Neural progenitor cell (in vitro differentiated cells): ENCODE results near the gene ATP6V0A4. TPM values are rescaled to one million over a fixed set of nuclear protein-coding genes. Genes with fewer than 3 reads are reported as not detected.
"Not testable (repeated sequence)": the region's sequence is repeated elsewhere in the genome, so short reads cannot be mapped to it uniquely, and the experiment has no call there.

Experiments
- DNase-seq: peaks from one replicate; pipeline ENCODE4 v3.0.0-alpha.2; 2016; ENCODE audit warnings: low spot score
- H2AFZ ChIP-seq: fragments of 200-600 bp; sonication (generic); replicated peaks from 2 replicates; pipeline ENCODE4 v1.6.1; 2016; ENCODE audit warnings: antibody characterized with exemption
- H3F3A ChIP-seq: fragments of 200-600 bp; sonication (generic); 2 replicates; pipeline ENCODE4 v1.6.1; 2016; ENCODE audit warnings: antibody characterized with exemption, low read depth
- H3K27ac ChIP-seq: fragments of 200-600 bp; sonication (generic); 2 replicates; pipeline ENCODE4 v1.5.1; 2016; ENCODE audit warnings: mild to moderate bottlenecking
- H3K27me3 ChIP-seq: fragments of 200-600 bp; sonication (generic); 2 replicates; pipeline ENCODE4 v1.6.1; 2016; ENCODE audit warnings: mild to moderate bottlenecking, moderate library complexity
- H3K36me3 ChIP-seq: fragments of 200-600 bp; sonication (generic); 2 replicates; pipeline ENCODE4 v1.5.1; 2016
- H3K4me1 ChIP-seq: fragments of 200-600 bp; sonication (generic); 2 replicates; pipeline ENCODE4 v1.6.1; 2016; ENCODE audit warnings: mixed run types
- H3K4me2 ChIP-seq: fragments of 200-600 bp; sonication (generic); 2 replicates; pipeline ENCODE4 v1.6.1; 2016
- H3K4me3 ChIP-seq: fragments of 200-600 bp; sonication (generic); 2 replicates; pipeline ENCODE4 v1.5.1; 2016
- H3K79me2 ChIP-seq: fragments of 200-600 bp; sonication (generic); 2 replicates; pipeline ENCODE4 v1.6.1; 2016; ENCODE audit warnings: low read depth
- H3K9ac ChIP-seq: fragments of 200-600 bp; sonication (generic); 2 replicates; pipeline ENCODE4 v1.6.1; 2016
- H3K9me3 ChIP-seq: fragments of 200-600 bp; sonication (generic); 2 replicates; pipeline ENCODE4 v1.5.1; 2016; ENCODE audit warnings: low read depth
- H4K20me1 ChIP-seq: fragments of 200-600 bp; sonication (generic); 2 replicates; pipeline ENCODE4 v1.6.1; 2016; ENCODE audit warnings: low read depth
- H3K27ac Mint-ChIP-seq: 3 replicates; pipeline ENCODE4 v1.8.0; 2021; ENCODE audit warnings: mixed read lengths
- H3K27me3 Mint-ChIP-seq: 2 replicates; pipeline ENCODE4 v1.8.0; 2022; ENCODE audit warnings: low read depth, mild to moderate bottlenecking, inconsistent platforms, moderate library complexity, mixed read lengths; ENCODE audit not compliant: insufficient read depth
- H3K36me3 Mint-ChIP-seq: 3 replicates; pipeline ENCODE4 v1.8.0; 2021; ENCODE audit warnings: mixed read lengths
- H3K4me1 Mint-ChIP-seq: 3 replicates; pipeline ENCODE4 v1.8.0; 2021; ENCODE audit warnings: mixed read lengths
- H3K4me3 Mint-ChIP-seq: 3 replicates; pipeline ENCODE4 v1.8.0; 2021; ENCODE audit warnings: mild to moderate bottlenecking, moderate library complexity, mixed read lengths
- H3K9me3 Mint-ChIP-seq: 3 replicates; pipeline ENCODE4 v1.8.0; 2020; ENCODE audit warnings: mixed read lengths
- CTCF ChIP-seq: fragments of 200-600 bp; sonication (generic); IDR thresholded peaks from 2 replicates; pipeline ENCODE4 v1.5.1; 2017; ENCODE audit warnings: antibody characterized with exemption, mild to moderate bottlenecking
- EZH2 ChIP-seq: fragments of 200-600 bp; sonication (generic); IDR thresholded peaks from 2 replicates; pipeline ENCODE4 v1.6.1; 2017; ENCODE audit warnings: antibody characterized with exemption, mild to moderate bottlenecking, moderate library complexity
- EZH2phosphoT487 ChIP-seq: fragments of 200-600 bp; sonication (generic); IDR thresholded peaks from 2 replicates; pipeline ENCODE4 v1.6.1; 2017; ENCODE audit warnings: antibody characterized with exemption
- total RNA-seq: library from RNA; depleted of rRNA; stranded (reverse); fragments of >200 nt; gene quantifications from 2 replicates; pipeline ENCODE4 v1.2.3, GENCODE V29; 2015; ENCODE audit warnings: low replicate concordance

ATP6V0A4 gene
- total RNA-seq, 1 donor from 2014 or later: 0.36 TPM

GRCh38 chr7:138814816-138815332, 16.9 kb upstream of the ATP6V0A4 start:
- H2AFZ ChIP-seq: no peak overlapping the region
- H3K27me3 ChIP-seq: no peaks in the 10 kb centered on the region
- H3K4me3 Mint-ChIP-seq: no peak overlapping the region
- H3K36me3 Mint-ChIP-seq: no peaks in the 10 kb centered on the region
- no peaks in the 10 kb centered on the region for H3K4me1 ChIP-seq
- H3K4me1 Mint-ChIP-seq: no peaks in the 10 kb centered on the region
- no peaks in the 10 kb centered on the region for H3K9me3 Mint-ChIP-seq
- H3K36me3 ChIP-seq: no peaks in the 10 kb centered on the region
- no peaks in the 10 kb centered on the region for H3K79me2 ChIP-seq
- TF ChIP-seq CTCF (no peak), EZH2 (no peak), EZH2phosphoT487 (no peak)
- DNase-seq: no peak
- H3K27me3 Mint-ChIP-seq: no peaks in the 10 kb centered on the region
- H3K27ac ChIP-seq: no peak overlapping the region
- H3K4me2 ChIP-seq: no peak overlapping the region
- no peak overlapping the region for H3K9ac ChIP-seq
- no peak overlapping the region for H3K27ac Mint-ChIP-seq
- H3K9me3 ChIP-seq: no peaks in the 10 kb centered on the region
- H4K20me1 ChIP-seq: no peaks in the 10 kb centered on the region
- H3K4me3 ChIP-seq: no peak overlapping the region
- no peaks in the 10 kb centered on the region for H3F3A ChIP-seq

- no peak for TF ChIP-seq CTCF
- no peak for TF ChIP-seq EZH2
- no peak for TF ChIP-seq EZH2phosphoT487
- no peaks in the 10 kb centered on the region for H3K9me3 ChIP-seq
- peaks cover 2% of the 10 kb centered on the region for H3K27me3 Mint-ChIP-seq
- no peak overlapping the region for H3K9ac ChIP-seq
- no peaks in the 10 kb centered on the region for H3K4me1 ChIP-seq
- no peak overlapping the region for H3K4me3 ChIP-seq
- H3K27me3 ChIP-seq: no peaks in the 10 kb centered on the region
- no peaks in the 10 kb centered on the region for H3K79me2 ChIP-seq
- no peaks in the 10 kb centered on the region for H3K36me3 ChIP-seq
- no peak overlapping the region for H3K4me2 ChIP-seq
- H4K20me1 ChIP-seq: no peaks in the 10 kb centered on the region
- no peak overlapping the region for H3K27ac ChIP-seq
- H3K9me3 Mint-ChIP-seq: no peaks in the 10 kb centered on the region
- no peak overlapping the region for H2AFZ ChIP-seq
- H3K27ac Mint-ChIP-seq: no peak overlapping the region
- no peaks in the 10 kb centered on the region for H3F3A ChIP-seq
- DNase-seq: no peak
- H3K4me3 Mint-ChIP-seq: no peak overlapping the region
- H3K4me1 Mint-ChIP-seq: no peaks in the 10 kb centered on the region
- H3K36me3 Mint-ChIP-seq: no peaks in the 10 kb centered on the region
These were observed 15.9 kb upstream of the ATP6V0A4 start for GRCh38 chr7:138813945-138814344.

DNA sequence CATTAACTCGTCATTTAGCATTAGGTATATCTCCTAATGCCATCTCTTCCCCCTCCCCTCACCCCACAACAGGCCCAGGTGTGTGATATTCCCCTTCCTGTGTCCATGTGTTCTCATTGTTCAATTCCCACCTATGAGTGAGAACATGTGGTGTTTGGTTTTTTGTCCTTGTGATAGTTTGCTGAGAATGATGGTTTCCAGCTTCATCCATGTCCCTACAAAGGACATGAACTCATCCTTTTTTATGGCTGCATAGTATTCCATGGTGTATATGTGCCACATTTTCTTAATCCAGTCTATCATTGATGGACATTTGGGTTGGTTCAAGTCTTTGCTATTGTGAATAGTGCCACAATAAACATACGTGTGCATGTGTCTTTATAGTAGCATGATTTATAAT, 13.3 kb upstream of the ATP6V0A4 start:
- H4K20me1 ChIP-seq, H3K9me3 Mint-ChIP-seq, H3K36me3 ChIP-seq, H3K27me3 ChIP-seq, H3K4me3 ChIP-seq, H3K27ac ChIP-seq, DNase-seq, H2AFZ ChIP-seq, H3F3A ChIP-seq, H3K79me2 ChIP-seq, H3K36me3 Mint-ChIP-seq, H3K4me1 ChIP-seq, H3K27me3 Mint-ChIP-seq, H3K27ac Mint-ChIP-seq, H3K4me3 Mint-ChIP-seq, H3K4me2 ChIP-seq, H3K9ac ChIP-seq, H3K4me1 Mint-ChIP-seq, H3K9me3 ChIP-seq: not testable (repeated sequence)

DNA sequence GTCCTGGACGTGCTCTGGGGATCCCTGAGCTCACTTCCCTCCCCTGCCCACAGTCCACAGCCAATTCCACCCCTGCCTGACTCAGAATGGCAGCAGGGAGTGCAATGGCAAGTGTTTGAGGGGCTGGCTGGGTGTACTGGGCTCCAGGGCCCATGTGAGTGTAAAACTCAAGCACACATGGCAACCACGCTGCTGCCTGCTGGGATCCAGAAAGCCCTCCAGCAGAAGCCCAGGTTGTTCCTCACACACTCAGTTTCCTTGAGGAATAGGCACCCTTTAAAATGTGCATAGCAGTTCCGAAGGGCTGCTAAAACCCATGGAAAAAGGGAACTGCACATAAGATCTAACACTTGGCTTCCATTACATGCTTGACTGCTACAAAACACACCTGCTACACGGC, 11.3 kb upstream of the ATP6V0A4 start:
- peaks cover 4% of the 10 kb centered on the region for H3K27me3 Mint-ChIP-seq
- no peak for TF ChIP-seq CTCF
- TF ChIP-seq EZH2: no peak
- TF ChIP-seq EZH2phosphoT487: no peak
- Histone ChIP-seq H3K4me2 (no peak overlapping the region), H2AFZ (no peak overlapping the region), H3F3A (no peaks in the 10 kb centered on the region), H3K27me3 (no peaks in the 10 kb centered on the region), H3K27ac (no peak overlapping the region), H3K4me1 (no peaks in the 10 kb centered on the region), H3K9me3 (no peaks in the 10 kb centered on the region), H3K36me3 (no peaks in the 10 kb centered on the region), H3K4me3 (no peak overlapping the region), H3K79me2 (no peaks in the 10 kb centered on the region), H4K20me1 (no peaks in the 10 kb centered on the region), H3K9ac (no peak overlapping the region)
- H3K4me1 Mint-ChIP-seq: no peaks in the 10 kb centered on the region
- no peak for DNase-seq
- H3K4me3 Mint-ChIP-seq: no peak overlapping the region
- H3K36me3 Mint-ChIP-seq: no peaks in the 10 kb centered on the region
- no peak overlapping the region for H3K27ac Mint-ChIP-seq
- no peaks in the 10 kb centered on the region for H3K9me3 Mint-ChIP-seq
